ENCODE results near the gene MARCO. TPM values are rescaled to one million over a fixed set of nuclear protein-coding genes. Genes with fewer than 3 reads are reported as not detected.

Gene MARCO
- total and polyA plus RNA-seq, 2 donors (not counting 1 experiment from before 2014, with no cell fraction given), result 0.04 TPM; not detected in 1

- DNase-seq, result no peak
- H3K9me3 Mint-ChIP-seq (ENCODE audit: insufficient read depth), result no peaks in the 10 kb centered on the region
- POLR2A ChIA-PET, result no interaction called here
- TF ChIP-seq CTCF (IDR thresholded peaks at IDR 0.05), result no peak
- TF ChIP-seq EZH2 (IDR thresholded peaks at IDR 0.05; ENCODE audit: borderline replicate concordance, insufficient read depth, low read depth, low read length, poor library complexity, severe bottlenecking), result no peak
- H3K27me3 Mint-ChIP-seq, result no peaks in the 10 kb centered on the region
- ATAC-seq (ENCODE audit: low read depth), result no peak
- Histone ChIP-seq H3K9me3 (ENCODE audit: control extremely low read depth in 1 of 3, control insufficient read depth in 2 of 3, insufficient read depth in 1 of 3, low read length in 2 of 3) (peaks cover 0 to 5% (median 0%) of the 10 kb centered on the region in 3 donors), H3K4me3 (ENCODE audit: control extremely low read depth in 1 of 5, extremely low read depth in 1 of 5, insufficient read depth in 1 of 5, low read depth in 2 of 5, low read length in 4 of 5) (no peak overlapping the region), H3K4me2 (replicated peaks; ENCODE audit: low read depth, low read length, poor library complexity, severe bottlenecking) (no peak overlapping the region), H3K36me3 (replicated peaks in 1 of 2; ENCODE audit: control extremely low read depth in 1 of 2, control insufficient read depth in 1 of 2, extremely low read depth in 1 of 2, insufficient read depth in 2 of 2, low read length in 1 of 2) (no peaks in the 10 kb centered on the region), H3K27ac (ENCODE audit: low read length in 2 of 2) (no peak overlapping the region), H4K20me1 (ENCODE audit: control insufficient read depth, insufficient read depth, low read length, poor library complexity, severe bottlenecking) (no peaks in the 10 kb centered on the region), H2AFZ (ENCODE audit: insufficient read depth, low read depth, low read length, poor library complexity, severe bottlenecking) (no peak overlapping the region), H3K4me1 (ENCODE audit: control insufficient read depth in 2 of 2, insufficient read depth in 2 of 2, low read length in 2 of 2) (no peaks in the 10 kb centered on the region), H3K79me2 (ENCODE audit: control insufficient read depth, insufficient read depth, low read length) (no peaks in the 10 kb centered on the region), H3K9ac (ENCODE audit: low read length) (no peak overlapping the region), H3K27me3 (replicated peaks in 1 of 4; ENCODE audit: control extremely low read depth in 1 of 4, control insufficient read depth in 3 of 4, insufficient read depth in 4 of 4, low read length in 3 of 4) (no peaks in the 10 kb centered on the region)
- H3K27ac Mint-ChIP-seq, result no peak overlapping the region
- WGBS (ENCODE audit: insufficient coverage), result 87% methylated on average over 13 of the region's 14 CpGs
- no peaks in the 10 kb centered on the region for H3K4me1 Mint-ChIP-seq
- H3K4me3 Mint-ChIP-seq, result no peak overlapping the region
- CTCF ChIA-PET, result no interaction called here
- intact Hi-C loops (cut with micrococcal nuclease), result no loop called here
Measured at GRCh38 chr2:118994172-118994700, 52.2 kb downstream of the MARCO start.

GRCh38 chr2:118994778-118995177, 52.8 kb downstream of the MARCO start:
- CTCF ChIA-PET, result no interaction called here
- no peak for ATAC-seq (ENCODE audit: low read depth)

More at GRCh38 chr2:118994778-118995177, 52.8 kb downstream of the MARCO start:
- Histone ChIP-seq H4K20me1 (ENCODE audit: control insufficient read depth, insufficient read depth, low read length, poor library complexity, severe bottlenecking) (no peaks in the 10 kb centered on the region), H3K27me3 (replicated peaks in 1 of 4; ENCODE audit: control extremely low read depth in 1 of 4, control insufficient read depth in 3 of 4, insufficient read depth in 4 of 4, low read length in 3 of 4) (no peaks in the 10 kb centered on the region), H3K36me3 (replicated peaks in 1 of 2; ENCODE audit: control extremely low read depth in 1 of 2, control insufficient read depth in 1 of 2, extremely low read depth in 1 of 2, insufficient read depth in 2 of 2, low read length in 1 of 2) (no peaks in the 10 kb centered on the region), H3K4me2 (replicated peaks; ENCODE audit: low read depth, low read length, poor library complexity, severe bottlenecking) (no peak overlapping the region), H2AFZ (ENCODE audit: insufficient read depth, low read depth, low read length, poor library complexity, severe bottlenecking) (no peak overlapping the region), H3K4me1 (ENCODE audit: control insufficient read depth in 2 of 2, insufficient read depth in 2 of 2, low read length in 2 of 2) (no peaks in the 10 kb centered on the region), H3K79me2 (ENCODE audit: control insufficient read depth, insufficient read depth, low read length) (no peaks in the 10 kb centered on the region), H3K9ac (ENCODE audit: low read length) (no peak overlapping the region), H3K4me3 (ENCODE audit: control extremely low read depth in 1 of 5, extremely low read depth in 1 of 5, insufficient read depth in 1 of 5, low read depth in 2 of 5, low read length in 4 of 5) (no peak overlapping the region), H3K9me3 (ENCODE audit: control extremely low read depth in 1 of 3, control insufficient read depth in 2 of 3, insufficient read depth in 1 of 3, low read length in 2 of 3) (peaks cover 0 to 5% (median 0%) of the 10 kb centered on the region in 3 donors), H3K27ac (ENCODE audit: low read length in 2 of 2) (no peak overlapping the region)
- POLR2A ChIA-PET, result no interaction called here
- Mint-ChIP-seq H3K27me3 (no peaks in the 10 kb centered on the region), H3K9me3 (ENCODE audit: insufficient read depth) (no peaks in the 10 kb centered on the region), H3K4me1 (no peaks in the 10 kb centered on the region), H3K4me3 (no peak overlapping the region), H3K27ac (no peak overlapping the region)
- intact Hi-C loops (cut with micrococcal nuclease), result no loop called here
- no CpG with 5 or more reads among the region's 2 CpGs for WGBS (ENCODE audit: insufficient coverage)
- TF ChIP-seq CTCF (IDR thresholded peaks at IDR 0.05) (no peak), EZH2 (IDR thresholded peaks at IDR 0.05; ENCODE audit: borderline replicate concordance, insufficient read depth, low read depth, low read length, poor library complexity, severe bottlenecking) (no peak)
- no peak for DNase-seq

Data from B cell (primary cell).